ENCODE measurements around the gene ANKRD2. TPM values are rescaled to one million over a fixed set of nuclear protein-coding genes. Genes with fewer than 3 reads are reported as not detected.
"Not testable (repeated sequence)": the region's sequence is repeated elsewhere in the genome, so short reads cannot be mapped to it uniquely, and the experiment has no call there.

Gene ANKRD2
- total RNA-seq, 2 donors from 2014 or later: 1.9 TPM; not detected in 1

DNA sequence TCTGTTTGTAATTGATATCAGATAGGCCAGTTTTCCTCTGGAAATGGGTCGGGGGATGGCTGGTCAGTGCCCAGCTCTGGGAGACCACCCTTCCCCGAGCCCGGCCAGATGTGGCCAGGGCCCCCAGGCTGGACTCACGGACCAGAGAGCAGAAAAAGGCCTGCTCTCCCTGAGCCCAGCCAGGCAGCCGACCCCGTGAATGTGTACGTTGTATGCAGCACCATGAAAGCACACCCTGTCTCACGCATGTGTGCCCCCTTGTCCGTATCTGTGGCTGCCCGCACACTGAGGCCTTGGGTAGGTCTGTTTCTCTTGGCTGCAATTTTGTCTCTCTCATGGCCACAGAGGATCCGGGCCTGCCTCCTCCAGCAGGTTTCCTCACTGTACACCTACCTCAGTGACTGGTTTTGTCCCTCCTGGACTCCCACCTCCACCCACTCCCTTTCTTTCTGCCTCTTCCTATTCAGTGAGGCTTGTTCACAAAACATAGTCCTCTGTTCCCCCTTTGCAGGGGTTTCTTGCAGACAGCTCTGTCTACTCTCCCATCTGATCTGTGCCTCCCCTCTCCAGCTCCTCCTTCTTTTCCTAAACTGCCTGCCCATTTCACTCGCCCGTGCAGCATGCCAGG is 23.6 kb upstream of the ANKRD2 start:
- DNase-seq (ENCODE audit: low spot score): no peak
- TF ChIP-seq CTCF (IDR thresholded peaks at IDR 0.05): no peak
- no peaks in the 10 kb centered on the region for H3K9me3 ChIP-seq
- no peak overlapping the region for H3K27ac ChIP-seq
- no peaks in the 10 kb centered on the region for H3K36me3 ChIP-seq
- no peaks in the 10 kb centered on the region for H3K27me3 ChIP-seq (replicated peaks; ENCODE audit: insufficient read depth)
- H3K4me1 ChIP-seq (ENCODE audit: control insufficient read depth in 1 of 2, low read depth in 2 of 2): peaks cover 12 to 25% of the 10 kb centered on the region in 2 donors
- ATAC-seq (ENCODE audit: insufficient number of reproducible peaks, low FRiP score, low read depth): no peak
- H3K4me3 ChIP-seq: no peak overlapping the region

DNA sequence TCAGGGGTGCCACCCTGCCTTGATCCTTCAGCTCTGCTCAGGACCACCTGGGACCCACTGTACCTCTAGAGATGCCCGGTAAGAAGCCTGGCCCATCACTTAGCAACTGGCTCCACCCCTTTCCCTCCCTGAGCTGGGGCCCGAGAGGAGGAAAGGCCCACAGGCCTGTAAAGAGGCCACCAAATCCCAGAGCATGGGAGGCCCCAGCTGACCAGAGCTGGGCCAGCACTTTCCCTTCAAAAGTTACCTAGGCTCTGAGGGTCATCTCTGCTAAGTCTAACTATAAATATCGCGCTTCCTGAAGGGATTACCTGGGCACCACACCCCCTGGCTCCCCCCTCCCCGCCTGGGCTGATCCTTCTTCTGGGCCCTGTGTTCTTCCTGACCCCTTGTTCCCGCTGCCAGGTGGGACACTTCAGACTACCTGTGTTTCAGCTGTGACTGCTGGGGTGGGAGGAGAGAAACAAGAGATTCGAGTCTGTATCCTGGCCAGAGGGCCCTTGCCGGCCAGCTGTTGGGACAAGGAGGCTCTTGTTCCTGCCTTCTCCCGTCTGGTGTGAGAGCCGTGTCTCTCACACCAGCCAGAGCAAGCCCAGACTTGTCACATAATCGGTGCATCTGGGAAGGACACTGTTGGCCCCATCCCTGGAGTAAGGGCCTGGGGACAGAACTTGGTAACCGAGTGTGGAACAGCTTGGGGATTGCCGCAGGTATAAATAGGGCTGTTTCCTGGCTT is 22.8 kb upstream of the ANKRD2 start:
- Histone ChIP-seq H3K27me3 (replicated peaks; ENCODE audit: insufficient read depth) (no peaks in the 10 kb centered on the region), H3K9me3 (no peaks in the 10 kb centered on the region), H3K4me1 (ENCODE audit: control insufficient read depth in 1 of 2, low read depth in 2 of 2) (peaks cover 12 to 24% of the 10 kb centered on the region in 2 donors), H3K36me3 (no peaks in the 10 kb centered on the region), H3K4me3 (no peak overlapping the region), H3K27ac (peak overlapping the region in 1 of 2 donors; percentile 38)
- ATAC-seq (ENCODE audit: insufficient number of reproducible peaks, low FRiP score, low read depth) (no peak), DNase-seq (ENCODE audit: low spot score) (no peak)
- no peak for TF ChIP-seq CTCF (IDR thresholded peaks at IDR 0.05)

GRCh38 chr10:97550336-97551149 is 22.0 kb upstream of the ANKRD2 start:
- DNase-seq (ENCODE audit: low spot score) (no peak), ATAC-seq (ENCODE audit: insufficient number of reproducible peaks, low FRiP score, low read depth) (no peak)
- Histone ChIP-seq H3K4me1 (ENCODE audit: control insufficient read depth in 1 of 2, low read depth in 2 of 2) (peaks cover 12 to 24% of the 10 kb centered on the region in 2 donors), H3K27ac (peak overlapping the region; percentile 19 to 38), H3K9me3 (no peaks in the 10 kb centered on the region), H3K36me3 (no peaks in the 10 kb centered on the region), H3K4me3 (no peak overlapping the region), H3K27me3 (replicated peaks; ENCODE audit: insufficient read depth) (no peaks in the 10 kb centered on the region)
- no peak for TF ChIP-seq CTCF (IDR thresholded peaks at IDR 0.05)

DNA sequence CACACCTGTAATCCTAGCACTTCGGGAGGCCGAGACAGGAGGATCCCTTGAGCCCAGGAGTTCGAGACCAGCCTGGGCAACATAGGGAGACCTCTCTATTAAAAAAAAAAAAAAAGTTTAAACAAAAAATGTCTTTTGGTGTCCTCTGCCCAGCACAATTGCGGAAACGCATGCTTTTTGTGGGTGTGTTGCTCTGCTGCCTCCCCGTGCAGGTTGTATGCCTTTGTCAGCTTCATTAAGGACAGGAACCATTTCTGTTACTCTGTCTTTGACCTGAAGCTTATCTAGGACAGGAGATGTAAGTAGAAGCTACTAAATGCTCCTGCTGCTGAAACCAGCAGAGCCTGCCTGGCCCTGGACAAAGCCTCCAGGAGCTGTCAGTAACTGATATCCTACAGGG is 21.3 kb upstream of the ANKRD2 start:
- ATAC-seq (ENCODE audit: insufficient number of reproducible peaks, low FRiP score, low read depth): no peak
- no peak for DNase-seq (ENCODE audit: low spot score)
- TF ChIP-seq CTCF (IDR thresholded peaks at IDR 0.05): no peak
- Histone ChIP-seq H3K27ac (no peak overlapping the region), H3K4me1 (ENCODE audit: control insufficient read depth in 1 of 2, low read depth in 2 of 2) (peaks cover 12 to 24% of the 10 kb centered on the region in 2 donors), H3K9me3 (no peaks in the 10 kb centered on the region), H3K36me3 (no peaks in the 10 kb centered on the region), H3K4me3 (no peak overlapping the region), H3K27me3 (replicated peaks; ENCODE audit: insufficient read depth) (no peaks in the 10 kb centered on the region)

DNA sequence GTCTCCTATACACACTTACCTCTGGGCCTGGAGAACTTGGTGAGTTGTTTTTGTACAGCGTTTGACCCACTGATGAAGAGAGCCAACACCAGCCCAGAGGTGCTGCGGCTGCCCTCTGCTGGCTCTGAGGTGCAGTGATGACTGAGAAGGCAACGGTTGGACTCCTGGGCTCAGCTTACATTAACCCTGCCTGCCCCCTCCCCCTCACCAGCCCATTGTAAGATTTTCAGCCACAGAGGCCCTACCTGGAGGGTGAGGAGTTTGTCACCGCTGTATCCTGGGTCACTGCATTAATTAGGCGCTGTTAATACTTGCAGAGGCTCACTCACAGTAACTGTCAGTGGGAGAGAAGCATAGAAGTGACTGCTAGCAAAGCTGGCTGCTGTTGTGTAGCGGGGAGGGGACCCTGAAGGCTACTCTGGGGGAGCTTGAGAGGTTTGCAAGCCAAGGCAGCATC is 19.0 kb upstream of the ANKRD2 start:
- ATAC-seq (ENCODE audit: insufficient number of reproducible peaks, low FRiP score, low read depth) (peak; percentile 69), DNase-seq (ENCODE audit: low spot score) (peak; percentile 19)
- peaks cover 4 to 14% of the 10 kb centered on the region in 2 donors for H3K4me1 ChIP-seq (ENCODE audit: control insufficient read depth in 1 of 2, low read depth in 2 of 2)
- H3K4me3 ChIP-seq: no peak overlapping the region
- peak; percentile 85 for TF ChIP-seq CTCF (IDR thresholded peaks at IDR 0.05)
- H3K27ac ChIP-seq: no peak overlapping the region
- H3K9me3 ChIP-seq: no peaks in the 10 kb centered on the region
- no peaks in the 10 kb centered on the region for H3K36me3 ChIP-seq
- H3K27me3 ChIP-seq (replicated peaks; ENCODE audit: insufficient read depth): no peaks in the 10 kb centered on the region

GRCh38 chr10:97554336-97554735 is 18.2 kb upstream of the ANKRD2 start:
- H3K27me3 ChIP-seq (replicated peaks; ENCODE audit: insufficient read depth); ATAC-seq (ENCODE audit: insufficient number of reproducible peaks, low FRiP score, low read depth); H3K36me3 ChIP-seq; H3K4me1 ChIP-seq (ENCODE audit: control insufficient read depth in 1 of 2, low read depth in 2 of 2); DNase-seq (ENCODE audit: low spot score); H3K4me3 ChIP-seq; H3K27ac ChIP-seq; H3K9me3 ChIP-seq: not testable (repeated sequence)

DNA sequence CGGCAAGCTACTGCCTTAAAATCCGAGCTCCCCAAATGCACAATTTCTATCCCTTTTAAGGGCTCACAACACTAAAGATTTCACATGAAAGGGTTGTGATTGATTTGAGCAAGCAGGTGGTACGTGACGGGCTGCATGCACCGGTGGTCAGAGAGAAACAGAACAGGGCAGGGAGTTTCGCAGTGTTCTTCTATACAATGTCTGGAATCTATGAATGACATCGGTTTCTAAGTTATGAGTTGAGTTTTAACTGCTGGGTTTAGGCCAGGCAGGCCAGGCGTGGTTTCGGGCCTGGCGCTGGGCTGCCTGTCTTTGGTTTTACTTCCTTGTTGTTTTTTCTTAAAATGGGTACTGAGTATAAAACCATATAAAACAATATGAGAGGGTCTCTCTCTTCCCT is 17.0 kb upstream of the ANKRD2 start:
- not testable (repeated sequence) for H3K4me1 ChIP-seq (ENCODE audit: control insufficient read depth in 1 of 2, low read depth in 2 of 2); H3K27ac ChIP-seq; ATAC-seq (ENCODE audit: insufficient number of reproducible peaks, low FRiP score, low read depth); DNase-seq (ENCODE audit: low spot score); H3K36me3 ChIP-seq; H3K9me3 ChIP-seq; H3K27me3 ChIP-seq (replicated peaks; ENCODE audit: insufficient read depth); H3K4me3 ChIP-seq
